Measurements from ENCODE around the gene BTRC. TPM values are rescaled to one million over a fixed set of nuclear protein-coding genes. Genes with fewer than 3 reads are reported as not detected.

Gene BTRC
- total and polyA plus RNA-seq, 4 donors = 3.1 to 16.4 (median 9.3) TPM

GRCh38 chr10:101493782-101494281, 139.9 kb downstream of the BTRC start:
- DNase-seq = no peak
- WGBS, 2 donors = 79 to 87% methylated on average over 1 of the region's 1 CpG

GRCh38 chr10:101494650-101495049, 140.7 kb downstream of the BTRC start:
- Histone ChIP-seq H3K4me1 (ENCODE audit: control insufficient read depth in 5 of 5, insufficient read depth in 5 of 5, low read length in 5 of 5) (no peaks in the 10 kb centered on the region), H3K4me3 (no peak overlapping the region), H3K27me3 (ENCODE audit: control insufficient read depth in 3 of 3, insufficient read depth in 3 of 3, low read length in 2 of 3) (no peaks in the 10 kb centered on the region), H3K9ac (ENCODE audit: insufficient read depth in 1 of 2, low read length in 2 of 2) (no peak overlapping the region), H3K9me3 (ENCODE audit: control insufficient read depth in 4 of 4, insufficient read depth in 3 of 4, low read length in 3 of 4) (no peaks in the 10 kb centered on the region), H3K36me3 (ENCODE audit: control insufficient read depth in 4 of 4, insufficient read depth in 4 of 4, low read length in 4 of 4) (no peaks in the 10 kb centered on the region), H3K27ac (ENCODE audit: low read depth in 1 of 2, low read length in 1 of 2) (no peak overlapping the region)
- no peak for DNase-seq
- ATAC-seq (ENCODE audit: insufficient read depth, low FRiP score) = no peak
- 94 to 98% methylated on average over 1 of the region's 1 CpG for WGBS, 2 donors
- no peak for TF ChIP-seq CTCF (IDR thresholded peaks at IDR 0.05; ENCODE audit: control extremely low read depth, extremely low read depth)

More at GRCh38 chr10:101493782-101494281, 139.9 kb downstream of the BTRC start:
- TF ChIP-seq CTCF (IDR thresholded peaks at IDR 0.05; ENCODE audit: control extremely low read depth, extremely low read depth) = no peak
- H3K4me3 ChIP-seq = no peak overlapping the region
- ATAC-seq (ENCODE audit: insufficient read depth, low FRiP score) = no peak
- H3K27me3 ChIP-seq (ENCODE audit: control insufficient read depth in 3 of 3, insufficient read depth in 3 of 3, low read length in 2 of 3) = no peaks in the 10 kb centered on the region
- no peaks in the 10 kb centered on the region for H3K4me1 ChIP-seq (ENCODE audit: control insufficient read depth in 5 of 5, insufficient read depth in 5 of 5, low read length in 5 of 5)
- no peaks in the 10 kb centered on the region for H3K36me3 ChIP-seq (ENCODE audit: control insufficient read depth in 4 of 4, insufficient read depth in 4 of 4, low read length in 4 of 4)
- no peak overlapping the region for H3K9ac ChIP-seq (ENCODE audit: insufficient read depth in 1 of 2, low read length in 2 of 2)
- H3K9me3 ChIP-seq (ENCODE audit: control insufficient read depth in 4 of 4, insufficient read depth in 3 of 4, low read length in 3 of 4) = no peaks in the 10 kb centered on the region
- H3K27ac ChIP-seq (ENCODE audit: low read depth in 1 of 2, low read length in 1 of 2) = no peak overlapping the region

- ATAC-seq (ENCODE audit: insufficient read depth, low FRiP score) = no peak
Observed at GRCh38 chr10:101495324-101495925, 141.5 kb downstream of the BTRC start.

More at GRCh38 chr10:101495324-101495925, 141.5 kb downstream of the BTRC start:
- H3K36me3 ChIP-seq (ENCODE audit: control insufficient read depth in 4 of 4, insufficient read depth in 4 of 4, low read length in 4 of 4) = no peaks in the 10 kb centered on the region
- H3K9ac ChIP-seq (ENCODE audit: insufficient read depth in 1 of 2, low read length in 2 of 2) = no peak overlapping the region
- no peak for TF ChIP-seq CTCF (IDR thresholded peaks at IDR 0.05; ENCODE audit: control extremely low read depth, extremely low read depth)
- H3K9me3 ChIP-seq (ENCODE audit: control insufficient read depth in 4 of 4, insufficient read depth in 3 of 4, low read length in 3 of 4) = no peaks in the 10 kb centered on the region
- no peaks in the 10 kb centered on the region for H3K4me1 ChIP-seq (ENCODE audit: control insufficient read depth in 5 of 5, insufficient read depth in 5 of 5, low read length in 5 of 5)
- no peak overlapping the region for H3K4me3 ChIP-seq
- peak in 2 of 3 donors; percentile 35 for DNase-seq
- no peaks in the 10 kb centered on the region for H3K27me3 ChIP-seq (ENCODE audit: control insufficient read depth in 3 of 3, insufficient read depth in 3 of 3, low read length in 2 of 3)
- WGBS, 2 donors = 66 to 70% methylated on average over 4 of the region's 4 CpGs
- H3K27ac ChIP-seq (ENCODE audit: low read depth in 1 of 2, low read length in 1 of 2) = no peak overlapping the region

Data from lung (tissue), 12 donors.